Dedifferentiated amniotic fluid mesenchymal stem cell (primary cell): Measurements from ENCODE around the gene APBA1.

Source experiments
- DNase-seq: peaks from one replicate; pipeline ENCODE4 v3.0.0-alpha.2; 2016; ENCODE audit errors: extremely low spot score

Gene APBA1

DNA sequence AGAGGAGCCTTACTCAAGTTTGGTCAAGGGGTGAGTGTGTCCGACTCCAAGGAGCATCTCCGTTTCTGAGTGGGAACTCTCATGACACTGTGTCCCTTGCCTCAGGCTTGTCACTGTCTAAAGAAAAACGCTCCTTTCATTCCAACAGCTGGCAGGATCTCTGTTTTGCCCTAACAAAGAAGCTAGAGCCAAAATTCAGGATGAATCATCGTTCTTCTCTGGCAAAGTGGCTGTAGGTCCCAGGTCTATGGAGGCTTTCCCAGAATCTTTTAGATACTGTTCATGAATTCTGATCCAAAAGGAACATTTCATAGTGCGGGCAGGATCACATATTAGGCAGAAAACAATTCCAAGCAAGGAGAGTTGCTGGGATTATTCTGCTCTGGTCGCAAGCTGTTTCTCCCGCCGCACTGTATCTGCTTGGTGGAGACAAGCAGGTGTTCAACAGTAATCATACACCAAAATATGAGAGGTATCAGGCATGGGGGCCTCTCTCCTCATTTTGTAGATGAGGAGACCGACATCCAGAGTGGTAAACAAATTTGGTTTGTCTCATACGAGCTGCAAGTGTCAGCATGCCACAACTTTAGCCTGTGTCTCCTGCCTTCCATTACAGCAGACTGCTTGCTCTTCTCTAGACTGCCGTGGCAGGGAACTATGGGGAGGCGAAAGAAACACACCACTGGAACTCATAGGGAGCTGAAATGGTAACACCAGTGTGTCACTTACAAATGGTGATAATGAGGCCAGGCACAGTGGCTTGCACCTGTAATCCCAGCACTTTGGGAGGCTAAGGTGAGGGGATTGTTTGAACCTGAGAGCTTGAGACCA, 274.6 kb downstream of the APBA1 start:
- no peak for DNase-seq

DNA sequence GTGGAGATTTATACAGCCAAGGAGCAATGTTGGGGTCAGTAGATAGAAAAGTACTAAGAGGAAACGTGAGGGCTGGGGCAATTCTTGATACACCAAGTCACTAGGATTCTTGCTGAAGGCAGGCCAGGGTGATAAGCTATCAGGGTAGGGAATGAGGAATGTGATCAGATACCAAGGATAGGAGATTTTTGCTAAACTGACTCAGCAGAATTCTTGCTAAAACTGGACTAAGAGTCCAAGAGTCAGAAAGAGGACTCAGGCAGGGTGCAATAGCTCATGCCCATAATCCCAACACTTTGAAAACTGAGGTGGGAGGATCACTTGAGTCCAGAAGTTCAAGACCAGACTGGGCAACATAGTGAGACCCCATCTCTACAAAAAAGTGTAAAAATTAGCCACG, 275.4 kb downstream of the APBA1 start:
- no peak for DNase-seq

DNA sequence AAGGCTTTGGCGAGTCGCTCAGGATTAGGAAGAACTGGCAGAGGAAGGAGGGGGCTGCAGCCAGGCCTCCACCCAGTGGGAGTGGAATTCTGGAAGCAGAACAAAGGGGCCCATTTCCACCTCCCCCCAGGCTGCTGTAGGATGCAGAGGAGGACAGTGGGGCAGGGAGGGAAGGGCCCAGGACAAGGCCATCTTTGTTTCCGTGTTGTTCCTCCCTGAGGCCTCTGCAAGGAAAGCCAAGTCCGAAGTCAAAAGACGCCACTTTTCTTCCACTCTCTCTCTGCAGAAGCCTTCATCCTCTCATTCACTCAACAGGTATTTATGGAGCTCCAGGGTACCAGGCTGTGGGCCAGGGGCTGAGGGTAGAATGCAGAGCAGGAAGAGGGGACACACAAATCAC, 276.5 kb downstream of the APBA1 start:
- no peak for DNase-seq

DNA sequence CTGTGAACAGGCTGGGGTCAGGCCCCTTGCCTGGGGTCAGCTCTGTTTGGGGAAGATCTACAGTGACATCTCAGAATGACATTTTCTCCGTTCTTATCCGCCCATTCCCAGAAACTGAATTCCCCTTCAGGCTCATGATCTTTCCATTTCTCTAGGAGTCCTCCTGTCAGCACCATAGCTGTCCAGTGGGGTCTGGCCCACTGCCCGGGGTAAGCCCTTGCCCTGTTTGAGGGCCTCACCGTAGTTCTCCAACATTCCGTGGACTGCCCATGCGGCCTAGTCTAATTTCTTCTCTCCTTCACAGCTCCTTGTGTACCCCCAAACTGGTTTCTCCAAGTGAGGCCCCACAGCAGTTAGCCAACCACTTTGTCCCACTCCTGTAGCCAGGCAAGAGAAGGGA, 278.7 kb downstream of the APBA1 start:
- peak; percentile 13 for DNase-seq

- DNase-seq = no peak
Measured at GRCh38 chr9:69392826-69393225, 279.3 kb downstream of the APBA1 start.

- DNase-seq = no peak
Measured at GRCh38 chr9:69391946-69392345, 280.2 kb downstream of the APBA1 start.

GRCh38 chr9:69391487-69391886, 280.7 kb downstream of the APBA1 start:
- DNase-seq = no peak

DNA sequence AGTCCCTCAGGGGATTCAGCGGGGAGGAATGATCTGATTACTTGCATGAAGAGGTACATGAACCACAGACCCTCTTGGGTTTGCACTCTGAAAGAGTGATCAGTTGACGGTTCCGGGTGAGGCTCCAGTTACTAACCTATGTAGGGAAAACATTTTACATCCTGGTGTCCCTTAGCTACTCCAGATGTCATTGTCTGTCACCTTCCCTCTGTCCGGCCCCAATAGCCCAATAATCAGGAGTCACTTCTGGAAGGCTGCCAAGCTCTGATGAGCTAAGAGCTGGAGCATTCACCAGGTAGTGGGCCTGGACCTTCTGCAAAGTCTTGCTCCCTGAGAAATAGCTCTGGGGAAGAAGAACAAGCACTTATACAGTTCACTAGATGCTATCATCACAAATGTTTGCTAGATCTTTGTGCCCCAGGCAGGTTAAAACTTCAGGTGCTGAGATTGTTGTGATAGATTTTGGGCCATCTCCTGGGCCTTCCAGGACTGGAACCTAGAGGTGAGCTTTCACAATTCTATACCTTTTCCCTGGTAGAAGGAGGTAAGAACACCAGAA, 282.7 kb downstream of the APBA1 start:
- DNase-seq = no peak

- no peak for DNase-seq
Measured at GRCh38 chr9:69388596-69388995, 283.6 kb downstream of the APBA1 start.

- no peak for DNase-seq
Measured at GRCh38 chr9:69386651-69387050, 285.5 kb downstream of the APBA1 start.

DNA sequence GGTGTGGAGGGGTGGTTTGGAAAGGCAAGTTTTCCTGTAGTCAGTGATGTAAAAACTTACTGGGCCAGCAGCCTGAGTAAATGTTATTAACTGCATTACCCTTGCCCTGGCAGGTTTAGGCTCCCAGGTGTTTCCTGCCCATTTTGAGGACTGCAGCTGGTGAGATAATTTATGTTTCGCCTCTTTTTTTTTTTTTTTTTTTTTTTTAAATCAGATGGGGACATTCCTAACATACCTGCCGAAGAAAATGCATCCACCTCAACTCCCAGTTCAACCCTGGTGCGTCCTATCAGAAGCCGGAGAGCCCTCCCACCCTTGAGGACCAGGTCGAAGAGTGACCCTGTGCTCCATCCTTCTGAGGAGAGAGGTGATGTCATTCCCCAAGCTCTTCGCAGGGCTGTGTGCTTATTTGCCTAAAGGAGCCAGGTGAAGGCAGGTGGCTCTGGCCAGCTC, 286.6 kb downstream of the APBA1 start:
- no peak for DNase-seq

DNA sequence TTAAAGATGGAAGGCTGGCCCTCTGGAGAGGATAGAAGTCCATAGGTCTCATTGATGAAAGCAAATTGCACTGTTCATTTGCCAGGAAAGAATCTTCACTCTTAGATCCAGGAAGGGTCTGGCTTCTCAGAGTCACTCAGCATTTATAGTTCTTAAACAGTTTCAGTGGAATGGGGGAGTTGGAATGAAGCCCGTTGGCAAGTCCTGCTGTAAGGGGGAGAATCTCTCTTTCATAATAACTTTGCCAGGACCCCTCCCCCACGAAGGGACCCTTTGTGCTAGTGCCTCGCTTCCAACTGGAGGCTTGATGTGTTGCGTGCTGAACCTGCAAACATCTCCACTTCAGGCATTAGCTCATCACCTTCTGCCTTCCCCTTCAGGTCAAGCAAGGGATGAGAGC, 290.0 kb downstream of the APBA1 start:
- no peak for DNase-seq

GRCh38 chr9:69380811-69381210, 291.4 kb downstream of the APBA1 start:
- no peak for DNase-seq

- DNase-seq = no peak
Measured at GRCh38 chr9:69380301-69380700, 291.9 kb downstream of the APBA1 start.

- no peak for DNase-seq
Measured at GRCh38 chr9:69379270-69379982, 292.7 kb downstream of the APBA1 start.

GRCh38 chr9:69377981-69378380, 294.2 kb downstream of the APBA1 start:
- no peak for DNase-seq
